DND-41 (cell line): ENCODE data around the gene METTL23.

Source experiments
- EZH2 ChIP-seq: IDR thresholded peaks from 3 replicates; pipeline ENCODE4 v1.6.1; 2012; ENCODE audit warnings: borderline replicate concordance, low read depth, mild to moderate bottlenecking, moderate library complexity, low read length, inconsistent platforms; ENCODE audit not compliant: severe bottlenecking
- TF ChIP-seq, protein P1 (sequence below): IDR thresholded peaks from 2 replicates; pipeline ENCODE4 v1.5.1; 2012; ENCODE audit warnings: borderline replicate concordance, low read length, moderate library complexity, mild to moderate bottlenecking; ENCODE audit not compliant: poor library complexity, severe bottlenecking; ENCODE audit errors: extremely low read depth

DNA sequence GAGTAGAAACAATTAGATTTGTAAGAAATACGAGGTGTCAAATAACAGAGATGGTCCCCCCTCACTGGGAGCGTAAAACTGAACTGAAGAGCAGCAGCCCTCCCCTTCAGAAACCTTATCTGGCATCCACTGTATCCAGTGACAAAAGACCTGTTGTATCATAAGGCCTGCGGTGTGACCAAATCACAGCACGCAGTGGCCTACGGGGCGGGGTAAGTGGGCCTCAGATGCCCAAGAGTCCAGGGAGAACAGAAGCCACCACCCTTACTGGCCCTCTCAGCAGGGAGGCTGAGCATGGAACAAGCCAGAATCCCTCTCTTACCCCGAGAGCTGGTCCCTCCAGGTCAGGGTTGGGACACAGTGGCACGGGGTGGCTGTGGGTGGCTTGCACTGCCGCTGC, 5.7 kb upstream of the METTL23 start:
- no peak for TF ChIP-seq EZH2
- TF ChIP-seq, protein P1, sequence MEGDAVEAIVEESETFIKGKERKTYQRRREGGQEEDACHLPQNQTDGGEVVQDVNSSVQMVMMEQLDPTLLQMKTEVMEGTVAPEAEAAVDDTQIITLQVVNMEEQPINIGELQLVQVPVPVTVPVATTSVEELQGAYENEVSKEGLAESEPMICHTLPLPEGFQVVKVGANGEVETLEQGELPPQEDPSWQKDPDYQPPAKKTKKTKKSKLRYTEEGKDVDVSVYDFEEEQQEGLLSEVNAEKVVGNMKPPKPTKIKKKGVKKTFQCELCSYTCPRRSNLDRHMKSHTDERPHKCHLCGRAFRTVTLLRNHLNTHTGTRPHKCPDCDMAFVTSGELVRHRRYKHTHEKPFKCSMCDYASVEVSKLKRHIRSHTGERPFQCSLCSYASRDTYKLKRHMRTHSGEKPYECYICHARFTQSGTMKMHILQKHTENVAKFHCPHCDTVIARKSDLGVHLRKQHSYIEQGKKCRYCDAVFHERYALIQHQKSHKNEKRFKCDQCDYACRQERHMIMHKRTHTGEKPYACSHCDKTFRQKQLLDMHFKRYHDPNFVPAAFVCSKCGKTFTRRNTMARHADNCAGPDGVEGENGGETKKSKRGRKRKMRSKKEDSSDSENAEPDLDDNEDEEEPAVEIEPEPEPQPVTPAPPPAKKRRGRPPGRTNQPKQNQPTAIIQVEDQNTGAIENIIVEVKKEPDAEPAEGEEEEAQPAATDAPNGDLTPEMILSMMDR, result no peak
